GM12878 (cell line): ENCODE results near the gene GALNT18.

Experiments used
- CREB1 ChIP-seq: IDR thresholded peaks from 2 replicates; pipeline ENCODE4 v1.6.1; 2012; ENCODE audit warnings: low read depth, mild to moderate bottlenecking, inconsistent platforms
- EZH2 ChIP-seq: IDR thresholded peaks from 2 replicates; pipeline ENCODE4 v1.6.1; 2012; ENCODE audit warnings: low read depth, mild to moderate bottlenecking, control low read depth, inconsistent platforms, low read length, borderline replicate concordance; ENCODE audit not compliant: control insufficient read depth
- FOS ChIP-seq: IDR thresholded peaks from 3 replicates; pipeline ENCODE4 v1.6.1; 2011; ENCODE audit warnings: borderline replicate concordance; ENCODE audit not compliant: insufficient read length; ENCODE audit errors: extremely low read depth
- POLR2A ChIP-seq: IDR thresholded peaks from 2 replicates; pipeline ENCODE4 v1.6.1; 2011; ENCODE audit warnings: low read depth, mild to moderate bottlenecking, low read length
- ZNF217 ChIP-seq: fragments of 450-650 bp; IDR thresholded peaks from 2 replicates; pipeline ENCODE4 v1.6.1; 2017; ENCODE audit warnings: antibody characterized with exemption, mild to moderate bottlenecking
- TF ChIP-seq, protein P1 (sequence below): IDR thresholded peaks from 2 replicates; pipeline ENCODE4 v1.6.1; 2011; ENCODE audit warnings: low read depth, low read length, improper control_type of control experiment, borderline replicate concordance
- TF ChIP-seq, protein P2 (sequence below): IDR thresholded peaks from 2 replicates; pipeline ENCODE4 v1.6.1; 2012; ENCODE audit warnings: low read depth, low read length, improper control_type of control experiment
- TF ChIP-seq, protein P3 (sequence below), 3 experiments: IDR thresholded peaks in 2 of 3; conservative IDR thresholded peaks in 1 of 3; 2 replicates each; pipeline ENCODE4 v1.5.1; 2011; ENCODE audit warnings: low read depth in 3 of 3, low read length in 3 of 3, mild to moderate bottlenecking in 3 of 3, control low read depth in 2 of 3, moderate library complexity in 2 of 3, inconsistent platforms in 1 of 3, mixed read lengths in 1 of 3; ENCODE audit not compliant: control insufficient read depth in 2 of 3, insufficient read depth in 1 of 3; ENCODE audit errors: extremely low read depth in 1 of 3

DNA sequence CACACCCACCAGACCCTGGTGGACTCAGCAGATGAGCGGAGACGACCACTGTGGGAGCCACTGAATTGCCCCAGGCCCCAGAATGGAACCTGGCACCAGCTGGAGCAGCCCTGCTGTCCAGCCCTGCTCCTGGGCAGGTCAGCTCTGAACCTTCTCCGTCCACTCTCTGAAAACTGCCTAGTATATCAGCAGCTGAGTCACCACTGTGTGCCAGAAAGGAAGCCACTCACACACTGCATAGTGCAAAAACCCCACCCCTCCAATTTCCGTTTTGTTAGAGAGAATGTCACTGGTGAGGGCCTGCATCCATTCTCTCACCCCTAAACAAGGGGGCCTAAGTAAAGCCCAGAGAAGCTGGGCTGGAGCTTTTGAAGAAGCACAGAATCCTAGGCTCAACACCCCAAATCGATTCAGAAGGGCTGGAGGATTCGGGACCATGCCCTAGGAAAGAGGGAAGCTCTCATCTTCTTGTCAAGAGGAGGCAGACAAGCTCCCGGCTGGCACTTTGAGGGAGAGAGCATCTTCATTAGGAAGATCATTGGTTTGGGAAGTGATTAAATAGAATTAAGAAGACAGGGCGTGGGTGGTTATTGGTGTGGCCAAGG lies 44.5 kb downstream of the GALNT18 start:
- TF ChIP-seq, protein P1, sequence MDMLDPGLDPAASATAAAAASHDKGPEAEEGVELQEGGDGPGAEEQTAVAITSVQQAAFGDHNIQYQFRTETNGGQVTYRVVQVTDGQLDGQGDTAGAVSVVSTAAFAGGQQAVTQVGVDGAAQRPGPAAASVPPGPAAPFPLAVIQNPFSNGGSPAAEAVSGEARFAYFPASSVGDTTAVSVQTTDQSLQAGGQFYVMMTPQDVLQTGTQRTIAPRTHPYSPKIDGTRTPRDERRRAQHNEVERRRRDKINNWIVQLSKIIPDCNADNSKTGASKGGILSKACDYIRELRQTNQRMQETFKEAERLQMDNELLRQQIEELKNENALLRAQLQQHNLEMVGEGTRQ, result no peak
- TF ChIP-seq, protein P2, sequence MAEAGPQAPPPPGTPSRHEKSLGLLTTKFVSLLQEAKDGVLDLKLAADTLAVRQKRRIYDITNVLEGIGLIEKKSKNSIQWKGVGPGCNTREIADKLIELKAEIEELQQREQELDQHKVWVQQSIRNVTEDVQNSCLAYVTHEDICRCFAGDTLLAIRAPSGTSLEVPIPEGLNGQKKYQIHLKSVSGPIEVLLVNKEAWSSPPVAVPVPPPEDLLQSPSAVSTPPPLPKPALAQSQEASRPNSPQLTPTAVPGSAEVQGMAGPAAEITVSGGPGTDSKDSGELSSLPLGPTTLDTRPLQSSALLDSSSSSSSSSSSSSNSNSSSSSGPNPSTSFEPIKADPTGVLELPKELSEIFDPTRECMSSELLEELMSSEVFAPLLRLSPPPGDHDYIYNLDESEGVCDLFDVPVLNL, result no peak
- TF ChIP-seq, protein P3, sequence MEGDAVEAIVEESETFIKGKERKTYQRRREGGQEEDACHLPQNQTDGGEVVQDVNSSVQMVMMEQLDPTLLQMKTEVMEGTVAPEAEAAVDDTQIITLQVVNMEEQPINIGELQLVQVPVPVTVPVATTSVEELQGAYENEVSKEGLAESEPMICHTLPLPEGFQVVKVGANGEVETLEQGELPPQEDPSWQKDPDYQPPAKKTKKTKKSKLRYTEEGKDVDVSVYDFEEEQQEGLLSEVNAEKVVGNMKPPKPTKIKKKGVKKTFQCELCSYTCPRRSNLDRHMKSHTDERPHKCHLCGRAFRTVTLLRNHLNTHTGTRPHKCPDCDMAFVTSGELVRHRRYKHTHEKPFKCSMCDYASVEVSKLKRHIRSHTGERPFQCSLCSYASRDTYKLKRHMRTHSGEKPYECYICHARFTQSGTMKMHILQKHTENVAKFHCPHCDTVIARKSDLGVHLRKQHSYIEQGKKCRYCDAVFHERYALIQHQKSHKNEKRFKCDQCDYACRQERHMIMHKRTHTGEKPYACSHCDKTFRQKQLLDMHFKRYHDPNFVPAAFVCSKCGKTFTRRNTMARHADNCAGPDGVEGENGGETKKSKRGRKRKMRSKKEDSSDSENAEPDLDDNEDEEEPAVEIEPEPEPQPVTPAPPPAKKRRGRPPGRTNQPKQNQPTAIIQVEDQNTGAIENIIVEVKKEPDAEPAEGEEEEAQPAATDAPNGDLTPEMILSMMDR (IDR thresholded peaks at IDR 0.05 in 2 of 3, conservative IDR thresholded peaks at IDR 0.05 in 1 of 3; ENCODE audit: control insufficient read depth in 2 of 3, extremely low read depth in 1 of 3, insufficient read depth in 1 of 3, low read depth in 3 of 3, low read length in 3 of 3), result no peak
- TF ChIP-seq POLR2A (no peak), FOS (no peak), EZH2 (no peak), CREB1 (no peak), ZNF217 (no peak)
